Tibial artery (tissue), 4 donors: Measurements from ENCODE around the gene HRH1.
"Not testable (repeated sequence)": the region's sequence is repeated elsewhere in the genome, so short reads cannot be mapped to it uniquely, and the experiment has no call there.

Experiments used
- DNase-seq, 2 donors: peaks; one replicate each; pipeline ENCODE4 v3.0.0-alpha.2; 2019
- H3K27ac ChIP-seq, 2 donors: fragments of 200-600 bp; sonication (generic) in 1 of 2; 1 replicate in 1 of 2; 2 replicates in 1 of 2; pipeline ENCODE4 v1.5.1; 2018 to 2019; ENCODE audit warnings: mild to moderate bottlenecking in 1 of 2
- H3K27me3 ChIP-seq, 2 donors: fragments of 200-600 bp; sonication (generic) in 1 of 2; one replicate each; pipeline versions ENCODE4 v1.5.1 to v1.6.0; 2016 to 2019
- H3K36me3 ChIP-seq, 3 donors: fragments of 200-600 bp; sonication (generic) in 2 of 3; one replicate each; pipeline ENCODE4 v1.5.1; 2016 to 2019; ENCODE audit warnings: mild to moderate bottlenecking in 2 of 3
- H3K4me1 ChIP-seq, 4 donors: fragments of 200-600 bp; sonication (generic) in 2 of 4; 1 replicate in 3 of 4; 2 replicates in 1 of 4; pipeline ENCODE4 v1.5.1; 2016 to 2019
- H3K4me3 ChIP-seq, 2 donors: fragments of 200-600 bp; sonication (generic) in 1 of 2; 1 replicate in 1 of 2; 2 replicates in 1 of 2; pipeline ENCODE4 v1.5.1; 2018 to 2019; ENCODE audit warnings: mild to moderate bottlenecking in 2 of 2
- H3K9me3 ChIP-seq, 3 donors: fragments of 200-600 bp; sonication (generic) in 1 of 3; one replicate each; pipeline ENCODE4 v1.5.1; 2016 to 2019
- CTCF ChIP-seq, 2 experiments: fragments of 200-600 bp in 1 of 2; fragments of 450-650 bp in 1 of 2; IDR thresholded peaks; one replicate each; pipeline ENCODE4 v1.5.1; 2017 to 2019; ENCODE audit warnings: antibody characterized with exemption in 2 of 2, mild to moderate bottlenecking in 1 of 2, moderate library complexity in 1 of 2
- intact Hi-C: fragments of 100-400 bp; cut with DNase I; formaldehyde crosslinking; loops from one replicate; pipeline ENCODE4 v1.15.0; 2023; ENCODE audit warnings: low total_unique reads

Gene HRH1

GRCh38 chr3:11203961-11204360 is 49.7 kb downstream of the HRH1 start:
- no peaks in the 10 kb centered on the region for H3K36me3 ChIP-seq
- no peaks in the 10 kb centered on the region for H3K27me3 ChIP-seq
- H3K4me3 ChIP-seq, result no peak overlapping the region
- H3K27ac ChIP-seq, result peak overlapping the region; percentile 40 to 81
- intact Hi-C loops, result no loop called here
- H3K9me3 ChIP-seq, result no peaks in the 10 kb centered on the region
- TF ChIP-seq CTCF (IDR thresholded peaks at IDR 0.05), result no peak
- peaks cover 0 to 73% (median 39%) of the 10 kb centered on the region in 4 donors for H3K4me1 ChIP-seq
- DNase-seq, result no peak

- H3K9me3 ChIP-seq, result no peaks in the 10 kb centered on the region
- intact Hi-C loops, result loop anchor here (5.0 kb wide), 1 partner anchor 48 kb away; no protein-coding TSS in a partner anchor
- H3K27ac ChIP-seq, result peak overlapping the region; percentile 18 to 81
- H3K4me3 ChIP-seq, result no peak overlapping the region
- DNase-seq, result peak in 1 of 2 donors; percentile 68
- H3K36me3 ChIP-seq, result no peaks in the 10 kb centered on the region
- no peaks in the 10 kb centered on the region for H3K27me3 ChIP-seq
- no peak for TF ChIP-seq CTCF (IDR thresholded peaks at IDR 0.05)
- H3K4me1 ChIP-seq, result peaks cover 0 to 79% (median 42%) of the 10 kb centered on the region in 4 donors
These were observed 50.5 kb downstream of the HRH1 start for GRCh38 chr3:11204697-11205348.

- not testable (repeated sequence) for H3K36me3 ChIP-seq, H3K27me3 ChIP-seq, H3K9me3 ChIP-seq, H3K4me3 ChIP-seq
- peak overlapping the region; percentile 65 to 81 for H3K27ac ChIP-seq
- DNase-seq, result peak in 1 of 2 donors; percentile 66
- intact Hi-C loops, result loop anchor here (5.0 kb wide), 1 partner anchor 49 kb away; no protein-coding TSS in a partner anchor
- H3K4me1 ChIP-seq, result peaks cover 0 to 82% (median 41%) of the 10 kb centered on the region in 4 donors
- peak in 1 of 2 experiments; percentile 13 for TF ChIP-seq CTCF (IDR thresholded peaks at IDR 0.05)
These were observed 51.6 kb downstream of the HRH1 start for GRCh38 chr3:11205881-11206280.

GRCh38 chr3:11206316-11206715 is 52.0 kb downstream of the HRH1 start:
- intact Hi-C loops, result loop anchor here (5.0 kb wide), 1 partner anchor 49 kb away; no protein-coding TSS in a partner anchor
- Histone ChIP-seq H3K27me3 (no peaks in the 10 kb centered on the region), H3K27ac (peak overlapping the region; percentile 65 to 81), H3K9me3 (no peaks in the 10 kb centered on the region), H3K36me3 (no peaks in the 10 kb centered on the region), H3K4me3 (no peak overlapping the region), H3K4me1 (peaks cover 0 to 82% (median 40%) of the 10 kb centered on the region in 4 donors)
- no peak for DNase-seq
- TF ChIP-seq CTCF (IDR thresholded peaks at IDR 0.05), result no peak

- no peaks in the 10 kb centered on the region for H3K36me3 ChIP-seq
- intact Hi-C loops, result loop anchor here (5.0 kb wide), 1 partner anchor 50 kb away; no protein-coding TSS in a partner anchor
- H3K9me3 ChIP-seq, result no peaks in the 10 kb centered on the region
- H3K4me1 ChIP-seq, result peaks cover 0 to 82% (median 40%) of the 10 kb centered on the region in 4 donors
- no peak overlapping the region for H3K4me3 ChIP-seq
- H3K27ac ChIP-seq, result peak overlapping the region; percentile 65 to 81
- H3K27me3 ChIP-seq, result no peaks in the 10 kb centered on the region
- TF ChIP-seq CTCF (IDR thresholded peaks at IDR 0.05), result no peak
- DNase-seq, result no peak
These were observed 52.7 kb downstream of the HRH1 start for GRCh38 chr3:11206953-11207352.
